HG03442 (cell line): ENCODE measurements around the gene RAD18.

Experiments used
- ATAC-seq: cut with Tn5 transposase; IDR thresholded peaks from one replicate; pipeline ENCODE4 v1.9.1; 2021; ENCODE audit warnings: mild to moderate bottlenecking, moderate library complexity; ENCODE audit not compliant: unreplicated experiment

RAD18 gene

DNA sequence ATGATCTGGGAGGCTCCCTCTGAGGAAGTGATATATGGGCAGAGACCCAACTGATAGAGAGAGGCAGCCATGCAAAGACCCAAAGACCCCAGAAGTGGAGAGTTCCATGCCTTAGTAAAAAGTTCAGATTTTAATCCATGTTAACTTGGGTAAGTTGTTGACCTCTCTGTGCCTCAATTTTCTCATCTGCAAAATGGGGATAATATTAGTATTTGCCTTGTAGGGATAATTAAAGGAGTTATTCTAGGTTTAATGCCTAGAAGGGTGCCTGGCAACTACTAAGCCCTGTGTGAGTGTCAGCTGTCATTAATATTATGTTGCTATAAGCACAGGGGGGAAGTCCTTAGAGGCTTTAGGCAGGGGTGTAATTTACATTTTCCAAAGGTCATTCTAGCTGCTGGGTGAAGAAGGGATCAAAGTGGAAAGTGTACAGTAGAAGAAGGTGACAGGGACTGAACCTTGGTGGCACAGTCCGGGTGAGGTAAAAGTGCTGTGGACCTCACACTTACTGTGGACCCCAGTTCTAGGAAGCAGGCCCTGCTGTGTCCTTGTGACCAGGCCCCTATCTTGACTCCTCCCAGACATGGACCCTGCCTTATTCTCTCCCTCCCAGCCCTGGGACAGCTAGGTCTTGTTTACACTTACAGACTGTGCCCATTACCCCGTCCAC is 3.0 kb upstream of the RAD18 start:
- ATAC-seq: no peak

DNA sequence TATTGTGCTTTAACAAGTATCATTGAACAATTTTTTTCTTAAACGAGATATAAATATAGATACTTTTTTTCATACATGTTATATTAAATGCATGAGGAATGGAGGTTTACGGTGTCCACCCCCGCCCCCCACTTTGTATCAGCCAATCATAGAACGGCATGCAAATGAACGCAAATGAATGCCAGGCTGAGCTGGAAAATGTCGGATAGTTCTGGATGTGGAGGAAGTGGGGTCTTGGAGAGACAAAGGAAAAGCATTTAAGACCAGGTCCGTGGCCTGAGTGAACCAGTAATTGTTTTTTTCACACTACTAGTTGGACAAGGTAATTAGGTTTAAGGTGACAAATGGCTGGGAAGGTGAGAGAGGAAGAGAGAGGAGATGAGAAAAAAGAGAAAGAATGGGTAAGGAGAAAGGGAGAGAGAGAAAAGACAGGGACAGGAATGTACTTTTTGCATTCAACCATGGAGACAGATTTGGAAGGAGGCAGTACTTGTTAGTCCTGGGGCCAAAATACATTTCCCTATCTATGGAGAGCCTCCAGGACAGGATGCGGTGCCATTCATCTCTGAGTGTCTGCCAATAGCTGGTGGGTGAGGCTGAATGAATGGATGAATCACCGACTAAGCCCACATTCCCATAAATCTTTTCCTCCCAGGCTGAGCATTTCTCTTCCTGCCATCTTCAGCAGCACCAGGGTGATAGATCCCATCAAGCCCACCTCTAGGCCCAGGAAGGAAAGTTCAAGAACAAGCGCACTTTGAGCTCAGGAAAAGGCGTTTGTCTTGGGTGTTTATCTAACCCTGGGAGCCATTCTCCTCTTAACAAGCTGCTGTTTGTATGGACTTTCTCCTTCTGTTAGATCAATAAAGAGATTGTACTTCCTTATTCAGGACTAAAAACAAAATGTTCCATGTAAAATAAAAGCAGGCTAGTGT is 1.4 kb upstream of the RAD18 start:
- ATAC-seq: no peak

DNA sequence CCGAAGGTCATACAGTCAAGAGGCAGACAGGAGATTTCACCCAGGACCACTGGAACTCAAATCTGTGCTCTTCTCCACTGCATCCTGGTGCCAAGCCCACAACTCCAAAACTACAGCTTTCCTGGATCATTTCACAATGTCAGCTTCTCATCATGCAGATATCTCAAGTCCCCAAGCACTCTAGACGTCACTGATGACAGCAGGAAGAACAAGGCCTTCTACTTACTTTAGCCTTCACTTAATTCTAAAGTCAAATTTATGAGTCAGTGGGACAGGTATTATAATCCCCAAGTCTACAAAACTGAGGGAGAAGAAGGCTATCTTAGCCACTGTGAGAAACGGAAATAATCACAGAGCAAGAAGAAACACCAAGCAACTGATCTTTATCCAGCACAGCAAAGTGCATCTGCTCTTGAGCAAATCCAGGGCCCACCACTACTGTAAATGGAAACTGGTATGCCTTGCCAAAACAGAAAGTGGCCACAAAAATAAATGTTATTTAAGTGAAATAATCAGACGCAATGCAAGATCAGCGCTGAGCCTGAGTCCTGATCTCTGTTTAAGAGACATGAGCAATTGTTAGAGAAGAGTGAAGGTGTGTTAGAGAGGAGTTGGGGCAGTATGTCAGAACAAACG is 928 bp downstream of the RAD18 start:
- no peak for ATAC-seq

DNA sequence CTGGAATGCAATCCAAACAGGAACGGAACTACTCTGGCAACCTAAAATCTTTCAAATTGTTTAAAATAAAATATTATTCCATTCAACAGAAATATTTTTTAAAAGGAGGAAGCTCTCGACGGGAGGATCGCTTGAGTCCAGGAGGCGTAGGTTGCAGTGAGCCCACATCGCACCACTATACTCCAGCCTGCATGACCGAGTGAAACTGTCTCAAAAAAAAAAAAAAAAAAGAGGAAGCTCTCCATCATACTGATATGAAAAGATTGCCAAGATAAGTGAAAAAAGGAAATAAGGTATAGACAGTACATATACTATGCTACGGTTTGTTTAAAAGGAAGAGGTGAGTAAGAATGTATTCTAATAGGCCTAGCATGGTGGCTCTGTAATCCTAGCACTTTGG is 3.6 kb downstream of the RAD18 start:
- no peak for ATAC-seq

DNA sequence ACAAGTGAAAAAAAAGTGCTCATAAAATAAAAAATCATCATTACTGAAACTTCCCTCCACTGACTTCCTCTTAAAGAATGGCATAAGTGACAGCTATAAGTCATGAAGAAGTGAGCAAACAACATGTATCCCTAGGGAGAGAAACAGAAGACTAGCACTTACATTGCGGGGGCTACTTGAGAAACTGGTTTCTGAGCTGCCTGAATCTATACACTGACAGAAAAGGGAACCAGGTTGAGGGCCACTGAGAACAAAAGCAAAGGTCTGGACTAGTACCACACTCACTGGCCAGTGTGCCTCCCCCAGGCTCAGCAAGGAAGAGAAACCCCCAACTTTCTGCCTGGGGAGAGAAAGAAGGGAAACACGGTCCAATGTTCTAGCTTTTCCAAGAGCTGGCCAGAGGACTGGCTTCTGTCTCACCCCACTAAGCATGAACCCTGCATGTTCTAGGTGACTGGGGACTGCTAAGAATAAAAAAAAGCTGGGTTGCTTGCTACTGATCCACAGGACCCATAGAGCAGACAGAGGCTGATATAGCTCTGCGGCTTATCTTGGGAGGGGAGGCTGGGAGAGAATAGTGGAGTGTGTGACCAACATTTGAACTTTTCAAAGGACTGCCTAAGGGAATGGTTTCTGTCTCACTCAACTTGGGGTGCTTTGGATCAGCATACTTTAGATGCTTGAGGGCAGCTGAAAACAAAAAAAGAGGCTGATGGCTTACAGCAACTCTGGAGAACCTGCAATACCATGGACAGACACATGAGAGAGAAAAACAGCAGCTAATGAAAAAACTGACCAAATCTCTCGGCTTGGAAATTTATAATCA is 8.1 kb downstream of the RAD18 start:
- ATAC-seq: peak; percentile 86

DNA sequence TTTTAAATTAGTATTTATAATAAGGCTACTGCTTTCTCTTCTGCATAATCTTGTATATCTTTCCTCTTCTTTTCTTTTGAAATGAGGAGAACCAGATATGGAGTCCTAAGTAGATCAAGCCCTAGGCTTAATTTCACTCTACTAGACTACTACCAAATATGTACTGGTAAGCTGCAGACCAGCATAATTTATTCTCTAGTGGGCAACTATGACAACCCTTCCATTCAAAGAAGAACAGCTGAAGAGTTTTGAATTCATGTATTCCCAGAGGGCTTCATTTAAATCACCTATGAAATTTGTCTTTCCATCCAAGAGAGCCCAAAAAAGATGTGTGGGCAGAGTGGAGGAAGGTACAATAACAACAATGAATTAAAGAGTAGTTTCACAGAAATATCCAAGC is 10.0 kb downstream of the RAD18 start:
- no peak for ATAC-seq

DNA sequence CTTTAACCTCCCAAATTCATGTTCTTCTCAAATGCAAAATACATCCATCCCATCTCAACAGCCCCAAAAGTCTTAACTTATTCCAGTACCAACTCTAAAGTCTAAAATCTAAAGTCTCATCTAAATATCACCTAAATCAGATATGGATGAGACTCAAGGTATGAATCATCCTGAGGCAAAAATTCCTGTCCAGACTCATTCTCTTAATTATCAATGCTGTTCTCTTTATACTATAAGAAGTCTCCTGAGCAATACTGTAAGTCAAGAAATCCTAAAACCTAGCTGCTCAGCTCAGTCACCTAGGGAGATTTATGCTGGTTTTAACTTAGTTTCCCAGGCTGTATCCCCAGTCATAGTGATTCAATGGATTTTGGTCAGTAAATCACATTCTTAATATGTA is 11.1 kb downstream of the RAD18 start:
- no peak for ATAC-seq

DNA sequence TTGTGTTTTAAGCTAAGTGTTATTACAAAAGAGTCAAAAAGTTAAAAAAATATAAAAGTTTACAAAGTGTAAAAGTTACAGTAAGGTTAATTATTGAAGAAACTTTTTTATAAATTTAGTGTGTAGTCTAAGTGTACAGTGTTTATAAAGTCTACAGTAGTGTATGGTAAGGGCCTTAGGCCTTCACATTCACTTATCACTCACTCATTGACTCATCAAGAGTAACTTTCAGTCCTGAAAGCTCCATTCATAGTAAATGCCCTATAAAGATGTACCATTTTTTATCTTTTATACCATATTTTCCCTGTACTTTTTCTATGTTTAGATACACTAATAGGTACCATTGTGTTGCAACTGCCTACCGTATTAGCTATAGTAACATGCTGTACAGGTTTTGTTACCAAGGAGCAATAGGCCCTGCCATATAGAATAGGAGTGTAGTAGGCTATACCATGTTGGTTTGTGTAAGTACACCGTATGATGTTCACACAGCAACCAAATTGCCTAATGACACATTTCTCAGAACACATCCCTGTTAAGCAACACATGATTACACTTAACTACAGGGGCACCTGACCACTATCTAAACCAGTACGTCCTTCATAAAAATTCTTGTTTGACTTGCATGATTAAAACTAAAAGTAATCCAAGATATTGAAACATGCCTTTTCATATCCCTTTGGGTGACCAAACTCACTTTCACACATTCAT is 17.2 kb downstream of the RAD18 start:
- no peak for ATAC-seq

DNA sequence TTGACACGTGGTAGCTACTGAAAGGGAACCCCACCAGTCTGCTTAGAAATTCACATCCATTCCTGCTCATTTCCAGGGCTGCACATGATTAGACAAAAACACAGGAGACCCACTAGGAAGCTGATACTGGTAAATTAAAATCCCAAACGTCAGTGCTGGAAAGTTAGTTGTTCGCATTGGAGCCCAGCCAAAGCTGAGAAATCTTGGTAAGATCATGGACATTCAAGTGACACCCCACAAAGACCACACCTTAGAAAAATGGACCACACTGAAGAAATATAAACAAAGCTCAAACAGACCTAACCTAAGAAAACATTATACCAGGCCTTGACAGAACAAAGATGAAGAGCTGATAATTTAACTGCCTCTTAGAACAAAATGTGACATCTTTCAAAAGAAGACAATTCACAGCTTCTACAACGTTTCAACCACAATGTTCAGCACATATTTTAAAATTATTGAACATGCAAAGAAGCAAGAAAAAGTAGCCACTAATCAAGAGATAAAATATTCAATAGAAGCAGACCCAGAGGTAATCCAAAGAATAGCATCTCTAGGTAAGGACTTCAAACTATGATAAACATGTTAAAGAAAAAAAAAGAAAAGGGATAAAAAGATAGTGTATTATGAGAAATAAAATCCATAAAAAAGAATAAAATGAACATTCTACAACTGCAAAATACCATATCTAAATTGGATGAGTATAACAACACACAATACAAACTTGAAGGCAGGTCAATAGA is 20.4 kb downstream of the RAD18 start:
- no peak for ATAC-seq

DNA sequence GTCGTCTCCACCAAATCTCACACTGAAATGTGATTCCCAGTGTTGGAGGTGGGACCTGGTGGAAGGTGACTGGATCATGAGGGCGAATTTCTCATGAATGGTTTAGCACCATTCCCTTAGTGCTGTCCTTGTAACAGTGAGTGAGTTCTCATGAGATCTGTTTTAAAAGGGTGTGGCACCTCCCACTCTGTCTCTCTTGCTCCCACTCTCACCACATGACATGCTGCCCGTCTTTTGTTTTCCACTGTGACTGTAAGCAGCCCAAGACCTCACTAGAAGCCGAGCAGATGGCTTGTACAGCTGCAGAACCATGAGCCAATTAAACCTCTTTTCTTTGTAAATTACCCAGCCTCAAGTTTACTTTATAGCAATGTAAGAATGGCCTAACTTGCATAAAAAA is 21.2 kb downstream of the RAD18 start:
- ATAC-seq: no peak

DNA sequence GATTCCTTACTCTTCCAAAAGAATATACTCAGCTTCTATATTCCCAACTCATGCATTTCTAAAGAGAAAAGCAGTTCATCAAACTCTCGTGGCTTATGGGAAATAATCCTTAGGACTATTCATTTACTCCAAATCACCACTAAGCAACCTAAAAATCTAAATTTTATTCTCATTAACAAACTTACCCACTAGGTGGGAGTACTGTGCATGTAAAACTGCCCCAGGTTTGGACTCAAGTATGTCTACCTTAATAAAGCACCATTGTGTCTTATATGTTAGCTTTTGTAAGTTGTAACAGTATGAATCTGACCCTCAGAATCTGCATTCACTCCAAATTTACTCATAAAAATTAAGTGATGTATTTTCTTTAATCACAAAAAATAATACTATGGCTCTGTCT is 25.3 kb downstream of the RAD18 start:
- ATAC-seq: no peak

DNA sequence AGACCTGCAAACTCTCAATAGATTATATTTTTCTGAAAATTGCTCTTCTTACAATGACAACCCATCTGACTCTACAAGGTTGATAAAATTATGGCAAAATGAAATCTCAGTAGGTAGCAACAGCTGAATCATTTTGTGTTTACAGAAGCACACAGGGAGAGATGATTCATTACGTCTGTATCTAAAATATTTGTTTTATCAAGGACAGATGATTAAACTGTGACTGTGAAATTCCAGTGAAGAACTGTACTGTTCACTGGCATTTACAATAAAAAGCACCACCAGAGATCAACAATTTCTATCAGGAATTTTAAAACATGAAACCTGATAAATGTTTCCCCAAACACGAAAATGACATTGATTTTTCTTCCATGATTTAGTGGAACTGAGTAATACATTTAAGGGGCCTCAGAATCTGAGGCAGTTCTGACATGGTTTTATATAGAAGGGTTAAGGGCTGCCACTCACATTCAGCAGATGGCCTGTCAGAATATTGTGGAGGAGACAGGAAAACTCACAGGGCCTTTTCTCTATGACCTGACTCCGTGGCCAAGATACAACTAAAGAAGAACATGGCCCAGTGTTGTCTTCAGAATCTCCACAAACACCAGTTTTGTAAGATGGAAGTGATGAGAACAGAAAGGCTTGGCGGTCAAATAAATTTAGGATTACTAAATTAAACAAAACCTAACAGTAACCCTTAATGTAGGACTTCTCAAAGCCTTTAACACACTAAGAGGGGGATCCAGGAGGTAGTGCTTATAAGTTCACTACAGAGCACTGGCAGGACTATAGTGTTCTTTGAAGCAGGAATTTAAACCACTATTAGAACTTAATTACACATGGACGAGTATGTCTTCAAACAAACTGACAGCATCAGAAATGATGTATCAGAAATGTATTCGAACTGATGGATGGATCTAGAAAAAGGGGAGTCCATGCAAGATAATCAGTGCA is 25.9 kb downstream of the RAD18 start:
- no peak for ATAC-seq

DNA sequence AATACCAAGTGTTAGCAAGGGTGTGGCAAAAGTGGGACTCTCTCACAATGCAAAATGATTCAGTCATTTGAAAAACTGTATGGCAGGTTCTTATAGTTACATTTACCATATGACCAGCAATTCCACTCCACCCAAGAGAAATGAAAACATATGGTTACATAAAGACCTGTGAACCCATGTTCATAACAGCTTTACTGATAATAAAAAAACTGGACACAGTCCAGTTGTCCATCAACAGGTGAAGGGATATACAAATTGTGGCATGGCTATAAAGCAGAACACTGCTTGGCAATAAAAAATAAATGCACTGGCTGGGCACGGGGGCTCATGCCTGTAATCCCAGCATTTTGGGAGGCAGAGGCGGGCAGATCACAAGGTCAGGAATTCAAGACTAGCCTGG is 30.8 kb downstream of the RAD18 start:
- ATAC-seq: no peak

DNA sequence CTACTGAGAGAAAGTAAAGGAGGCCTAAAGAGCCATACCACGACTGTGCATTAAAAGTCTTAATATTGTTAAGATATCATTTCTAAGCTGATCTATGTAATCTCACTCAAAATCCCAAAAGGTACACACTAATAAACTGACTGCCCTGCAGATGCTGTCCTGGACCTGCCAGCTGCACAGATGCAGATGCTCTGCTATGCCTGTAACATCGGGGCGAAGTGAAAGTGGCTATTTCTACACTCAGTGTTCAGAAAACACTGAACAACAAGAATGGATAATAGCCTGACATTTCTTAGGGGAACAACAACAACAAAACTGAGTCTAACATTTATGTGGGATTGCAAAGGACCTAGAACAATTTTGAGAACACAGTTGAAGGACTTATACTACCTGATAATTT is 31.9 kb downstream of the RAD18 start:
- ATAC-seq: no peak

DNA sequence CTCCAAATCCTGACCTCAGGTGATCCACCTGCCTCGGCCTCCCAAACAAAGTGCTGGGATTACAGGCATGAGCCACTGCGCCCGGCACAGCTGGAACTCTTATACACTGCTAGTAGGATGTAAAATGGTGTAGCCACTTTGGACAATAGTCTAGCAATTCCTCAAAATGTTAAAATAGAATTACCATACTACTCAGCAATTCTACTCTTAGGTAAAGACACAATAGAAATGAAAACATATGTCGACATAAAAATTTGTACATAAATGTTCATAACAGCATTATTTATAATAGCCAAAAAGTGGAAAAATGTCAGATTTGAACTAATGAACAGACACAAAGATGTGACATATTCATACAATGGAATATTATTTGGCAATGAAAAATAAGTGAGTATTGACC is 33.4 kb downstream of the RAD18 start:
- no peak for ATAC-seq

DNA sequence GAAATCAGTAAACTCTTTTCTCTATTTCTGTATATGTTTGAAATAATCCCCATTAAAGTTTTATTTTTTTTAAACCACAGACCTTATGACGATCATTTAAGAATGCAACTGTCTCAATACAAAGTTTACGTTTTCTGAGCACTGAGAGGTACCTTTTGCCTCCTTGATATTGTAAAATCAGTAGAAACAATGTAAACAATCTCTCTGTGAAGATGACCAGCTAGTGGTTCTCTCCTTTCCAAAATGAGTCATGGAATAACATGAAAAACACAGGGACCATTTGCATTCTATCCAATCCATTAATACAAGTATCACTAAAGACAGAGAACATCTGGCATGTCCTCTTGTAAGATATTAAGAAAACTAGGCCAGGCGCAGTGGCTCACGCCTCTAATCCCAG is 48.8 kb downstream of the RAD18 start:
- ATAC-seq: no peak

DNA sequence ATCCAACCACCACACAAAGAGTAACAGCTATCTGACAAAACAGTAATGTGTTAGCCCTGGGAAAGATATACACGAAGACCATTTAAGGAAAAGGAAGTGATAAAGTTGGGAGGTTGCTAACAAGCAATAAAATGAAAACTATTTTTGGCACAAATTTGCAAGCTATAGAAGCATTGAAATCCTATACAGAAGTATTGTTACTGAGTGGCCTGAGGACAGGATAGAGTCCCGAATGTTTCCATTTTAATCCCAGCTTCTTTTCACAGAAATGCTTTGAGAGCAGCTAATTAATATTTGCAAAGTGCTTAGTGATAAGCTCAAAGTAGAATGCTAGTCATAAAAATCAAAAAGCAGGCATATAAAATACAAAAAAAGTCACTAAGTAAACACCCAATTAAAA is 51.5 kb downstream of the RAD18 start:
- ATAC-seq: no peak

DNA sequence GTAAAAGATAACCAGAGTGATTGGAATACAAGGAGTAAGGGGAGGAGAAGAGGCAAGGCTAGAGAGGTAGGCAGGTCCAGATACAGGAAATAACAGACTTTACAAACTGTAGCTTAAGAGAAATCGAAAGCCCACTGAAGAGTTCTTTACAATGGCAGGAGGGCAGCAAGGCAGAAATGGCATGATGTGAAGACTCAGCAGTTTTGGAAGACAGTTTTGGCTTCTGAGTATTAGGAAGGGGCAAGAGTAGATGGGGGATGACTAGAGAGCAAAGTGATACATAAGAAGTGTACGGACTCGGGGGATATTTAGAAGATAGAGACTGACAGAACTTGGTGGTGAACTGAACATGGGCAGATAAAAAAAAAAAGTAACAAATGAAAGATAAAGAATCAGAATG is 54.1 kb downstream of the RAD18 start:
- no peak for ATAC-seq

DNA sequence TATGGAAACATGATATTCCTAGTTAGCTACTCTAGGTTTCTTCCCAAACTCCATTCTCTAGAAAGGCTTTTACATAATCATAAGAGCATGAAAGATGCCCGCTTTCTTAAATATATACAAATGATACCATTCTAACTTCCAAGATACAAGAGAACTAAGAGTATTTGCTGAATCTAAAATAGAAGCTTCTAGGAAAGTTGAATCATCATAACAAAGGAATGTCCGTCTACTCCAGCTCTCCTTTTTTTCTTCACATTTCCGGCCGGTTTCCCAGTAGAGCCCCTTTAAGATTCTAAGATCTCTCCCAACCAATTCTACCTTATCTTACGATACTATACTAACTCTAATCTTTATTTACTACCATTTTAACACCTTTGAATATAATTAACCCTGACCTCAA is 60.1 kb downstream of the RAD18 start:
- no peak for ATAC-seq
